ENCODE measurements around the gene CSMD2.

The CSMD2 gene

DNA sequence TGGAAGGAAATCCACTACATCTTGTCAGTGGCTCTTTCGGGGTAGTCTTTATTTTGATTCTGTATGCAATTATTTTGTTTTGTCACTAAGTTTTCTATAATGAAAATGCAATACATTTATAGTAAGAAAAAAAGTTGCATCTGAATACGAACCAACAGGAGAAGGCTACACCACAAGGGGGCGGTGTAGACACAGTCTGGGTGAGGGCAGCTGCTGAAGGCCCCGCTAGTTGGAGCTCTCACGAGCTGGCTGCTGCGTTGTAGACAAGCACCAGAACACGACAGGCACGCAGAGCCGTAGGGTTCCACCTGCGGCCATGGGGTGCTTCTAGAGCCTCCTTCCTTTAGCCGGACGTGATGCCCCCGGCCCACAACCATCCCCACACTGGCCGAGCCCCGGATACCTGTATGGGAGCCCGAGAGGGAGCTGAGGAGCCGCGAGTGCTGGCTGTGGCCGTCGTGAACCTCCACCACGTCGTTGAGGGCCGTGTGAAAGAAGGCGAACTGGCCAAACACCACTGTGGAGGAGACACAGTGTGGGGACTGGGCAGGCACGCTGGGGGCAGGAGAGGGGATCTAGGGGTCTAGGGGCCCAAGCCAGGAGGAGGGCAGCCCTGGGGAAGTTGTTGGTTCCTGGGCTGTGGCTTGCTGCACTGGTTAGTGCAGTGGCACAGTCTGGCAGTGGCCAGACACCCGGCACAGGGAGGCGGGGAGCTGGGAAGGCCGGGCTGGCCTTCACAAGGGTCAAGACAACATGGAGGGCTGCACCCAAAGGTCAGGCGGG is 531.8 kb downstream of the CSMD2 start:
- peak; percentile 84 for DNase-seq

DNA sequence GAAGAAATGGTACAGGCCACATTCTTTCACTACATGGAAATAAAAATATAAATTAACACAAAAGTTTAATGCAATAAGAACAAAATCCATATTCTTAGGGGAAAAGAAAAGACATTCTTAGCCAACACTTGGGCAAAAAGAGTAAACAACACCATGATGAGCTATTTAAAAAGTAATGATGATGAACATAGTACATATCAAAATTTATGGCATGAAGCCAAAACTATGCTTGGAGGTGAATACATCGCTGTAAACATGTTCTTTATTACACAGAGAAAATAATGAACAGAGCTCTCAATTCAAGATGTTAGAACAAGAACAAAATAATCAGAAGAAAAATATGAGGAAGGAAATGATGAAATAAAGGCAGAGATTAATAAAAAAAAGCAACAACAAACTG is 534.3 kb downstream of the CSMD2 start:
- no peak for DNase-seq

DNA sequence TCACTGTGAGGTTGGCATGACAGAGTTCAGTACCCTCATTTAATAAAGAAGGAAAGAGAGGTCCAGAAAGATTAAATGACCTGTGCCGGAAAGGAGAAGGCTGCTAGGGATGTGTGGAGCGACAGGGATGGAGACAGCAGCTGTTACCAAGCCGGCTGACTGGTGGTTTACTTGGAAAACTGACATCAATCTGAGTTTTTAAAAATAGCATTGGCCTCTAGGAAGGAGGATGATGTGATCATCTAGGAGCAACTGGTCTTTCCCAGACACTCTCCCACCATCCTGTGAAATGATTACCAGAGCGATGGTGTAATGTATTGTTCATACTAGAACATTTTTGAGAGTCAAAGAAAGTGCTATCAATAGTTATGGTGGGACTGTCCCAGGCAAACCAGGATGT is 538.2 kb downstream of the CSMD2 start:
- DNase-seq: no peak

DNA sequence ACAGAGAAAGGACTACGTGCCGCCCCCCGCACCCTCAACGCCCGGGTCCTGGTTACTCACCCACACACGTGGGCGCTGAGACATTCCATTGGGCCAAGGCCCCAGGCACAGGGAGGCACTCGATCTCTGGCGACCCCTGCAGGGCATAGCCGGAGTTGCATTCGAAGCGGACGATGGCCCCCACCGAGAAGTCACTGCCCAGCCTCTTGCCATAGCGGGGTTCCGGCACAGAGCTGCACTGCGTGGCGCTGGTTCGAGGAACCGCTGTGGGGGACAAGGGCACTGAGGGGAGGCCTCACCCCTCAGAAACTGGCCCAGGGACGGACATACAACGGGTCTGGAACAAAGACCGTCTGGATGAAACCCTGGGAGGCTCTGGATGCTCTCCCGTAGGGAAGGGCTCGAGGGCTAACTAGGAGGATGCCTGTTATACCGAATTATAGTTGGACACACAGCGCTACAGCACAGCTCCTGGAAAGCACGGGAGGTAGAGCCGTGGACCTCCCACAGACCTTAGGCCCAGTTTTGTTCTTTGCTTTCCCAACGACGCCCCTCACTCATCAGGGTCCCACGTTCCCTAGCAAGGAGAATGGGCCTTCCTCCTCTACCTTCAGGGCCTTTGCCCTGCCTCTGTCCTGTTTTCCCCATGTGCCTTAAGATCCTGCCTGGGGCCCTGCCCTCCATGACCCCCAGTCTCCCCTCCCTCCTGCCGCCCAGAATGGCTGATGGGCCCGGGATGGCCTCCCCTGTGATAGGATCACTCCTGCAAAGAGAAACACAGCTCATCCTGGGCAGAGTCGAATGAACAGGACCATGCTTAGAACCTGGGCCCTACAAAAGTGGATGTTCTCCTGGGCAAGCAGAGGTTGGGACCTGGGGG is 539.8 kb downstream of the CSMD2 start:
- DNase-seq: peak; percentile 12

DNA sequence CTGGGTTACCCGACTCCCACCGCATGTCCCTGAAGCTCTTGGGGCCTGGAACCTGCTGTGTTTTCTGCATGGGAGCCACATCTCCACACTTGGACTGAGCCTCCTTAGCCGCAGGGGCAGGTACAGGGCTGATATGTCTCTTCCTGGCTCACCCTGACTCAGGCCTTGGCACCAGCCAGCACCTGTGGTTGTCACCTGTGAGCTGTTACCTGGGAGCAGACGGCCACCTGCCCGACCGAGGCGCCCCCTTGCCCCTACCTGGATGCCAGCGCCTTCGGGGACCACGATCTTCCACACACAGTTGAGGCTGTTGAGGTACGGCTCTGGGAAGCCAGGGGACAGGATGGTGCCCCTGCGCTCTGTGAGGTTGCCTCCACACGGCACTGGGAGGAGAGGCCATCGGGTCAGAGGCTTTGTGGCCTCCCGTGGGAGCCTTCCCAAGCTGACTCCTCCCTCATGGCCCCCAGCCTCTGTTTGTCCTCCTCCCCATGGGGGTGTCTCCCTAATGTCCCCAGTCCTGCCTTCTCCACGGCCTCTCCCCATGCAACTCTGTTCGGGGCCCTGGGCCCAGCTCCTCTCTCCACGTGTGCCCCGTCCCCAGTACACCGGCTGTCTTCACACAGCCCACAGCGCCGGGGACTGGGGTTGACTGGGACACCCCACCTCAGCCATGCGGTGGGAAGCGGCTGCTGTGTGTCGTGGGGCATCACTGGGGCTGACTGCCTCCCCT is 540.6 kb downstream of the CSMD2 start:
- DNase-seq: no peak

DNA sequence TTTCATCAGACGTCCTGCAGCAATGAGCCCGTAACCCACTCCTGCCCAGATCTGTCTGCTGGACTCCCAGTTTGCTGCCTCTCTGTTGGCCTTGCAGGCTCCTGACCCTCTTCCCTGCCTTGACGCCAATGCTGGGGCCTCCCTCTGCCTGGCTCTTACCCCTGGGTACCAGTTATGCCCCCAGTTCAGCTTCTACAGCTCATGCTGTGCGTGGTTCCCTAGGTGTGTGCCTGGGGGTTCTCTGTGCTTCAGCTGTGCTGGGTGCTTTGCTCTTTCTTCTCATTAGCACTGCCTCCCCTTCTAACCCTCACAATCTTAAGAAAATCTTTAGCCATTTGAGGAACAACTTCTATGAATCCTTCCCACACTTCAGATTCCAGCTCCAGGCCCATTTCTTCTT is 541.2 kb downstream of the CSMD2 start:
- DNase-seq: no peak

DNA sequence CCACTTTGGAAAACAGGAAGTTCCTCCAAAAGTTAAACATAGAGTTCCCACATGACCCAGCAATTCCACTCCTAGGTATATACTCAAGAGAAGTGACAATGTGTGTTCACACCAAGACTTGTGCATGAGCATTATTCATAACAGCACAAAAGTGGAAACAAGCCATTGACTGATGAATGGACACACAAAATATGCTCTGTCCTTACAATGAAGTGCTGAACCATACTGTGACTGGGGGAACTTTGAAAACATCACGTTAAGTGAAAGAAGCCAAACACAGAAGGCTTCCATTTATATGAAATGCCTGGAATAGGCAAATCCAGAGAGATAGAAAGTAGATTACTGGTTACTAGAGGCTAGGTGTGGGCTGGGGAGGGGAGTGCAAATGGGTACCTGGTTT is 542.3 kb downstream of the CSMD2 start:
- no peak for DNase-seq

DNA sequence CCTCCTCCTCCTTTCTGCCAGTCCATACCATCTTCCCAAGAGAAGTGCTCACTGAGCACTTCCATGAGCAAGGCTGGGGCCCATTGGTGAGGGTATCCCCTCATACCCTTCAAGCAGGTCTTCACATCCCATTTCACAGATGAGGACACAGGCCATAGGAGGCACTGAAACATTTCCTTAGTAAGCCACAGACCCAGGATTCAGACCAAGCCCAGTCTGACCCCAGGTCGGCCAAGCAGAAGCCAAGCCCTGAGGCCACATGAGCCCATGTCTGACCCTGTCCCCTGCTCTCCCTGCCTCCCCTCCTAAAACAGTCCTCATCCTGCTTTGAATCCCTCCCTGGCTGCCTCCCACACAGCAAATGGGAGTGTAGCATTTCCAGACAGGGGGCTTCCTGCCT is 546.4 kb downstream of the CSMD2 start:
- DNase-seq: no peak

DNA sequence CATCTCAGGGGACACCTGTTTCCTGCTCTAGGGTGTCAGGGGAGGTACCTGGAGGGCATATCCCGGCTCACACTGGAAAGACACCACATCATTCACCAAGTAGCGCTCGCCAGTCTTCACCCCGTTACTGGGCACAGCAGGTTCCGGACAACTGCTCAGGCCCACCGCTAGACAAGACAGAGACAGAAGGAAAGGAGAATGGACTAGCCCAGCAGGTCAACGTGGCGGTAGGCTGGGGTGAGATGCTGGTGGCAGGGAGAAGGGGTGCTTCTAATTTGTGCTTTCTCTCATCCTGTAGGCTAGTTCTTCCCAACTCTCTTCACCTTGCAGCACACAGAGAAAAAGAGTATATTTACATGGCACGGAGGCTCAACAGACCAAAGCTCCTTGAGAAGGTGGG is 547.6 kb downstream of the CSMD2 start:
- no peak for DNase-seq

DNA sequence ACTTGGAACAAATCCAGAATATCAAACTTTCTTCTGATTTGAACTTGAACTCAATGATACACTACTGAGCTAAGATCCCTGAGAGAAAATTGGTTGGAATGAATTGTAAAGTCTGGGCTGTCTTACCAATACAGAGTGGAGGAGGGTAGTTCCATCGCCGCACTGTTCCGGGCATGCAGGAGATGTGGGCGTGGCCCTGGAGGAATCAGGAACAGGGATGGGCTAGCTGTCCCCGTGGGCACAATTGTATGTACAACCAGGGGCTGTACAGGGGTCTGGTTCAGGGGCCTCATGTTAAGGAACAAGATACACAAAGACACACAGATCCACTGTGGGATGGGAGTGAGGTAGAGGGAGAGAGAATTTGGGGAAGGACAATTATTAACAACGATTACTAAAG is 548.2 kb downstream of the CSMD2 start:
- DNase-seq: no peak

DNA sequence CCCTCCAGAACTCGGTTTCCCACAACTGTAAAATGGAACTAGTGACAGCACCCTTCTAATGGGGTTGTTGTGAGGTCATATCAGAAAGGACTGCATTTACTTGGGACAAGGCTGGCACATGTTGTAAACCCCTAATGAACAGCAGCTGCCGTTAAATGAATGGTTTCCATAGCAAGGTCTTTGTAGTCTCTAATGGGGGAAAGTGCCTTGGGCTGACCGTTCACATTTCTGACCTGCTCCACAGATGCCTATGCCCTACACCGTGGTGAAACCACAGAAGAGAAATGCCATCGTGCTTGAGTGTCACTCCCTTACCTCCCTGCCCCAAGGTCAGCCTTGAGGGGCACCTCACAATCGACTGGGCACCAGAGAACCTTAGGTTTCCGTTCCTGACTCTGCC is 549.5 kb downstream of the CSMD2 start:
- no peak for DNase-seq

DNA sequence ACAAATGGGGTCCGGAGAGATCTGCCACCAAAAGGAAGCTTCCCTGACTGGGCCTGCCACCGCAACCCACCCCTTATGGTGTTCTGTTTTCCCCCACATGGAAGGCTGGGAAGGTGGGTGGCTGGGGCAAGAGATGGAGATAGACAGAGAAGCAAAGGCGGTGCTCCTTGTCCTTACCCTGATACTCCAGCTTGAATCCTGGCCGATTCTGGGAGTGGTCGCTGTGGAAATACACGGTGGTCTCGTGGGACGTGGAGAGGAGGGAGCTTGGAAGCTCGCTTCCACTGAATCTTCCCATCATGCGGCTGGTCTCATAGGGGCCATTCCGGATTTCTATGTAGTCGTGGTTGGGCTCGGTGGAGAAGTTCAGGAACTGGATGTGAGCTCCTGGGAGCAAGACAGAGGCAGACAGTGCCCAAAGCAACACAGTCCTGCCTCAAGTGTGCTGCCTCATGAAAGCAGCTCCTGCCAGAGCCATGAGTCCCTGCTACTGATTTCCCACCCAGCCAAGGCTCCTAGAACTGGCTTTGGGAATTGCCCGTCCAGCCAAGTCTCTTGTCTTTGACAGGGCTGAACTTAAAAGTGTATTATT is 554.1 kb downstream of the CSMD2 start:
- no peak for DNase-seq

DNA sequence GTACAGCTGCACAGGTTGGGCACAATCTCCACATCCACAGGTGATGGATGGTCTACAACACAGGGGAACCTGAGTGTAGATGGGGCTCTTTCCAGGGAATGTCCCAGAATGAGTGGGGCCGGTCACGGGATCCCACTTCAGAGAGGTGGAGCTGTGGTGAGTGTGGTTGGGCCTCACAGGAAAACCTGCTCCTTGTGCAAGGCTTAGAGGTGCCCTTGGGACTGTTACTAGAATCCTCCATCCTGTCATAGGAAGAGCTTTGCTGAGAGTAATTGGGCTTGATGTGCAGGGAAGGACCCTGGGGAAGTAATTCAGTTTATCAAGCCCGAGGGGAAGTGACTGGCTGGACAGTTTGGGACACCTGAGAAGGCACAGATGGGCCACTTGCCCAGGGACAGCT is 554.6 kb downstream of the CSMD2 start:
- no peak for DNase-seq

DNA sequence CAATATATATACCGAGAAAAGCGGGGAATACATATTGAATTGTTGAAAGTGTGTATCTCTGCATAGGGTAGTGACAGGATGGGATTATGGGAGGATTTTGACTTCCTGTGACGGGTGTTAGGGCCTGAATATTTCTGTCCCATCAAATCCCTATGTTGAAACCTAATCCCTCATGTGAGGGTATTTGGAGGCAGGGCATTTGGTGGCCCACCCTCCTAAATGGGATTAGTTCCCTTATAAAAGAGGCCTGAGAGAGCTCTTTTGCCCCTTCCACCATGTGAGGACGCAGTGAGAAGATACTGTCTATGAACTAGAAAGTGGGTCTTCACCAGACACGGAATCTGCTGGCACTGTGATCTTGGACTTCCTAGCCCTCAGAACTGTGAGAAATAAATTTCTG is 555.3 kb downstream of the CSMD2 start:
- no peak for DNase-seq

DNA sequence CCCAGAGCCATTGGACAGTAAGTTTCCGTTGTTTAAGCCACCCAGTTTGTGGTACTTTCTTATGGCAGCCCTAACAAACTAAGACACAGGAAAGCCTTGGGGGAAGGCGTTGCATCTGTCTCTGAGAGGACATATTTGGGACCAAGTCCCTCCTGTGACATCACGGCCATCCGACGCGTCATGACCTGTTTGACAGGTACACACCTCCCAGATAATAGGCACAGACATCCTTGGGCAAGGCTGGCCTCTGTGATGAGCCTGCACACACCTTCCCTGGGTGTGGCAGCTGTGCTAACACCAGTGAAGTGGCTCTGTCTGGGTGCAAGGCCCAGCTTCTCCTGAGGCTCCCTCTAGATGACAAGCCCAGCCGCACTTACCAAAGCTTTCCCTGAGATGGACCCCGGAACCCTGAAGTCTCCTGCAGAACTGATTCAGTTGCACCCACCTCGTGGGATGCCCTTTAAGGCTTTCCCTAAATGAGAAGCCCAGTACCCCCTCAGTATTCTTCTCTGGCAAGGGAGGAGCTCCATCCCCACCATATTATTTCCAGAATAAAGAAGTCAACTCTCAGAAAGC is 556.1 kb downstream of the CSMD2 start:
- DNase-seq: no peak

DNA sequence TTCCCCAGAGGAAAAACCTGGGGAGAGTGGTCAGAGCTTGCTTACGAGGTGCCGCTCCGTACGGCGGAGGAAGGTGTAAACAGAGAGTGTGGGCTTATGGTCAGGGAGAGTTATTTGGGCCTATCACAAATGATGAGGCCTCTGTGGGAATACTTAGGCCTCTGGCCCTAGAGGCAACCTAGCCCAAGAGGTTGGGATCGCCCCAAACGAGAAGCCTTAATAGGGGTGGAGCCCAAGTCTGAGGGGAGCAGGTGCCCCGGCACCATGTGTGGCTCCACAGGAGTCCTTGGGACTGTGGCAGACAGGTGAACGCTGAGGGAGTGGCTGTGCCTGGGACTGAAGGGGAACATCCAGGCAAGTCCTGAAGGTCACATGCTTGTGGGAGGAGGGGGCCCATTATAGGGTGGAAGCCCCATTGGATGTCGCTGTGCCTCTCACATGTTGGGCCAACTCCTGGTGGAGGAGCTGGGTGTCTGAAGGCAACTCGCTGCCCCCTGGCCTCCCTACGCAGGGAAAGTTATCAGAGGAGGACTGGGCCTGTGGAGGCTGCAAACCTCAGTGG is 557.5 kb downstream of the CSMD2 start:
- no peak for DNase-seq

DNA sequence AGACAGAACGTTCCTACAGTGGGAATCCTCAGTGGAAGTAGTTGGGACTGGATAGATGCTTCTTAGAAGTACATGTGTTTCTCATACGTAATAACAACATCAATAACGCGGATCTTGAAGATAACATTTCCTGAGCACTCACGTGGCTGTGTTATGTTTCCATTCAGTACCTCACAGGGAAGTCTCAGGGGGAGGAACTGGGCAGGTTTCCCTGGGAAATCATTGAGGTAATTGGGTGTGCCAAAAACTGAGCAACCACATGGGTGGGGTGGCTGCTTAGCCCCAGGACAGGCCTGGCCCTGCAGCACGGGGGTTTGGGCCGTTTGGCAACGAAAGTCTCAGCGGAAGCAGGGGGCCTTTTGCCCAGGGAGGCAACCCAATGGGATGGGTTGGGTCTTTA is 558.8 kb downstream of the CSMD2 start:
- DNase-seq: no peak

DNA sequence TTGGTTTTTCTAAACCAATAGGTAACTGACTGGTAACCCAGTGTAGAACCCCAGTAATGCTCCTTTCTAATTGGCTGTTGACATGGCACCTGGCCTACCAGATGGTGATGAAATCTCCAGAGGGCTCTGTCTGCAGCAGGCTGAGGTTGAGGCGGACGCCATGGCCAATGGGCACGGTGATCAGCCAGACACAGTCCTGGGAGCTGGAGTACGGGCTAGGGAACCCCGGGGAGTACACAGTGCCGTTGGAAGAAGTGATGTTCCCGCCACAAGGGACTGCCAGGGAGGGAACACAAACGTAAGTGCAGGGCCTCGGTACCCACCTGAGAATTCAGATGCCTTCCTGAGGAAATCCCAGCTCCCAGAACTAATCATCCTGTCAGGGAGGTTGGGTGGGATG is 562.8 kb downstream of the CSMD2 start:
- DNase-seq: no peak

DNA sequence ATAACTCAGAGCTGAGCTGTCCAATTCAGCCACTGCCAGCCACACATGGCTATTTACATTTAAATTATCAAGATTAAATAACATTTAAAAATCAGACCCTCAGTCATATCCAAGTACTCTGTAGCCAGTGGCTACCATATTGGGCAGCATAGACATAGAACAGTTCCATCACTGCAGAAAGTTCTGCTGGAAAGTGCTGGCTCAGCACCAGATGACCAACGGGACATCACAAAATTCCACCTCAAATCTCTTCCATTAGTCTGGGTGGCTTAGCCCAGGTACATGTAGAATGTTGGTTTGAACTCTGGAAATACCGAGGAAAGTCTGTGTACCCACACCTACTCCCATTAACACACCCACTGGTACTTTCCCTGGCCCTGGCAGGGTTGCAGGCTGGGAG is 563.3 kb downstream of the CSMD2 start:
- DNase-seq: no peak

DNA sequence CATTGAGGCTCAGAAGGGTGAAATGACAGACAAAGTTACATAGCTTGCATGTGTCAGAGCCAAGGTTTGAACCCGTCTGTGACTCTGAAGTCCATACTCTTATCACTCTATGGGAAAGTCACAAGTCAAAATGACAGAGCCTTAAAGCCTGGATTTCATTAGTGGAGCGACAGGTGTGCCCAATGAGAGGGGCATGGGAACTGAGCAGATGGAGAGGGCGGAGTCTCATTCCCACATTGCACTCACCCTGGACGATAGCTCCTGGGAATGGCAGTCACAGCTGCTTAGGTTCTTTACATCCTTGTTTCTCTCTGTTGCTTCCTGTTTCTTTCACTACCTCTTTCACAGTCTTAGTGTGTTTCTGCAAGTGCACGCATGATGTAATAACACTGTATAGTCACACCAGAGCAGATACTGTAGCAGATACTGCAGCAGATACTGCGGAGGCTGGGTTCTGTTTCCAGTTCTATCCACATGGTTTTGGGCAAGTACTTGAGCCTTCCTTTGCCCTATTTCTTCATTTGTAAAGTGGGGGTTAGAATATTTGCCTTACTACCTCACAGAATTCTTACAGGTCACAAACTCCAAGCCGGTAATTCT is 565.4 kb downstream of the CSMD2 start:
- DNase-seq: no peak

DNA sequence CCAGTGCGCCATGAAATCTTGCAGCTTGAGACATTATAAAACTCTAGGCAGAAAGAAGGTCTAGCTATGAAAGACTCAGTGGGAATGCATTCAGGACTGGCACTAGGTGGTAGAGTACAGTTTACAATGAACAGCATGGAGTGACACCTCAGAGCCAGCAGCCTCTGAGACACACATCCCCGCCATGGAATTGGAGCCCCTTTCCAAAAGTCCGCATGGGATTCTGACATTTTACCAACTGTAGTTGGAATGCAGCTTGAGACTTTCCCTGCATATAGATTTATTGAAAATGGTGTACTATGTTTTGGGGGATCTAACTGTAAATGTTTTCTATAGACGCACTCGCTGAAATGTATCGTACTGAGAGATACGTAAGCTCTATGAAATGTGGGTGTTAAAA is 576.3 kb downstream of the CSMD2 start:
- DNase-seq: no peak

DNA sequence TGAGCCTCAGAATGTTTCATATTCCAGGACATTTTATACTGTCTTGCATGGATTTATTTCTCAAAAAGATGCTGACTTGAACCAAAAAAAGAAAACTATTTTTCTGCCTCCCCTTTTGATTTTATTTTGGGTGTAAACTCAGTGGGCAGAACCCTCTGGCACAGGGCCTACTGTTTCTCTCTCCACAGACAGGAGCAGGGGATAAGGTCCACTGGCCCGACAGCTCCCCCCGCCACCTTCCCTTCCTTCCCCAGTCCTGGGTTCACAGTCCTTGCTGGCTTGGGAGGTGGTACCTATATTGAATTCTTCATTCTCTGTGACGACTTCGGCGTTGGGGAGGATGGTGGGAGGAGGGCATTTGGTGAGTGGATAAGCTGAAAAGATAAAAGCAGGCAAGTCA is 578.2 kb downstream of the CSMD2 start:
- DNase-seq: no peak
